Lung (tissue), 12 donors: Measurements from ENCODE around the gene IRF5. TPM values are rescaled to one million over a fixed set of nuclear protein-coding genes. Genes with fewer than 3 reads are reported as not detected.

Experiments used
- ATAC-seq: fragments of 200-7000 bp; cut with Tn5 transposase; one replicate; pipeline ENCODE4 v1.9.1; 2020; ENCODE audit warnings: moderate number of reproducible peaks; ENCODE audit not compliant: insufficient read depth, low FRiP score
- DNase-seq, 3 donors: peaks; one replicate each; pipeline ENCODE4 v3.0.0-alpha.2; 2013 to 2017
- H3K27ac ChIP-seq, 2 donors: one replicate each; pipeline ENCODE4 v1.5.1; 2013; ENCODE audit warnings: mild to moderate bottlenecking in 2 of 2, moderate library complexity in 2 of 2, control low read depth in 1 of 2, inconsistent platforms in 1 of 2, low read depth in 1 of 2, low read length in 1 of 2
- H3K27me3 ChIP-seq, 3 donors: one replicate each; pipeline ENCODE4 v1.5.1; 2013; ENCODE audit warnings: low read length in 2 of 3; ENCODE audit not compliant: control insufficient read depth in 3 of 3, insufficient read depth in 3 of 3
- H3K36me3 ChIP-seq, 4 donors: one replicate each; pipeline ENCODE4 v1.5.1; 2013; ENCODE audit warnings: low read length in 4 of 4, mild to moderate bottlenecking in 1 of 4, moderate library complexity in 1 of 4; ENCODE audit not compliant: control insufficient read depth in 4 of 4, insufficient read depth in 4 of 4
- H3K4me1 ChIP-seq, 5 donors: one replicate each; pipeline ENCODE4 v1.5.1; 2013; ENCODE audit warnings: low read length in 5 of 5, mild to moderate bottlenecking in 2 of 5, moderate library complexity in 1 of 5; ENCODE audit not compliant: control insufficient read depth in 5 of 5, insufficient read depth in 5 of 5
- H3K4me3 ChIP-seq: one replicate; pipeline ENCODE4 v1.5.1; 2013; ENCODE audit warnings: mild to moderate bottlenecking, control low read depth, moderate library complexity
- H3K9ac ChIP-seq, 2 donors: one replicate each; pipeline ENCODE4 v1.5.1; 2013; ENCODE audit warnings: low read length in 2 of 2, control low read depth in 1 of 2; ENCODE audit not compliant: insufficient read depth in 1 of 2
- H3K9me3 ChIP-seq, 4 donors: one replicate each; pipeline ENCODE4 v1.5.1; 2013; ENCODE audit warnings: low read length in 3 of 4, mild to moderate bottlenecking in 1 of 4, moderate library complexity in 1 of 4; ENCODE audit not compliant: control insufficient read depth in 4 of 4, insufficient read depth in 3 of 4
- whole genome bisulfite sequencing, 2 donors: extraction: QIAGEN DNeasy Blood & Tissue Kit; methylation state at CpG; one replicate each; pipeline ENCODE4 v1.1.7; 2013; 5-methylcytosine and 5-hydroxymethylcytosine counted together
- polyA plus RNA-seq, 2 donors: library from polyadenylated mRNA; stranded (reverse); fragments of 200-250 nt; gene quantifications; one replicate each; pipeline ENCODE4 v1.2.1, GENCODE V29; 2013
- total RNA-seq, 2 donors: library from RNA; depleted of rRNA in 1 of 2; stranded (reverse); fragments of >200 nt in 1 of 2; gene quantifications; one replicate each; pipeline ENCODE4 v1.2.1, GENCODE V29; 2014 to 2021
- TF ChIP-seq, protein P1 (sequence below): IDR thresholded peaks from 2 replicates; pipeline ENCODE4 v1.5.1; 2012; ENCODE audit warnings: mild to moderate bottlenecking; ENCODE audit errors: control extremely low read depth, extremely low read depth
- donor health status: control.
- donor health status: control.
- donor health status: Bipolar disorder and iron deficiency.
- donor health status: healthy.
- donor health status: DM: yes; HTN: yes; CAD: no.

Gene IRF5
- total and polyA plus RNA-seq, 4 donors, result 6.0 to 34.1 (median 24.2) TPM

DNA sequence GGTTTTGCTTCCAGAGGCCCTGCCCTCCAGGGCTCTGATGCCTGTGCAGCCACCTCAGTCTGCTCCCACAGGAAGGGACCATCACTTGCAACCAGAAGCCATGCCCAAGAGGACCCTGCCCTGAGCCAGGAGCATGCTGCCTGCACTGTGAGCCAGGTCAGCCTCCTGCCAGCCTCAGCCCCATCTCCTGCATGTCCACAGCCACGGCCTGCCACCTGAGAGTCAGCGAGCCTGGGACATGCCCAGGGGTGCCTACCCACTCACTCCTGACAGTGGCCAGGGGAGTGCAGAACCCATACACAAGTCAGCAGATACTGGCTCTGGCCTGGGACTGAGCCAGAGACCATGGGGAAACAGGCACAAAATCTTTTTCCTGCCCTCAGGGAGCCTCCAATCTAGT lies 20.6 kb upstream of the IRF5 start:
- peaks cover 0 to 14% (median 0%) of the 10 kb centered on the region in 4 donors for H3K9me3 ChIP-seq
- H3K4me1 ChIP-seq, result peaks cover 0 to 8% (median 0%) of the 10 kb centered on the region in 5 donors
- no peak overlapping the region for H3K4me3 ChIP-seq
- no peaks in the 10 kb centered on the region for H3K36me3 ChIP-seq
- TF ChIP-seq, protein P1, sequence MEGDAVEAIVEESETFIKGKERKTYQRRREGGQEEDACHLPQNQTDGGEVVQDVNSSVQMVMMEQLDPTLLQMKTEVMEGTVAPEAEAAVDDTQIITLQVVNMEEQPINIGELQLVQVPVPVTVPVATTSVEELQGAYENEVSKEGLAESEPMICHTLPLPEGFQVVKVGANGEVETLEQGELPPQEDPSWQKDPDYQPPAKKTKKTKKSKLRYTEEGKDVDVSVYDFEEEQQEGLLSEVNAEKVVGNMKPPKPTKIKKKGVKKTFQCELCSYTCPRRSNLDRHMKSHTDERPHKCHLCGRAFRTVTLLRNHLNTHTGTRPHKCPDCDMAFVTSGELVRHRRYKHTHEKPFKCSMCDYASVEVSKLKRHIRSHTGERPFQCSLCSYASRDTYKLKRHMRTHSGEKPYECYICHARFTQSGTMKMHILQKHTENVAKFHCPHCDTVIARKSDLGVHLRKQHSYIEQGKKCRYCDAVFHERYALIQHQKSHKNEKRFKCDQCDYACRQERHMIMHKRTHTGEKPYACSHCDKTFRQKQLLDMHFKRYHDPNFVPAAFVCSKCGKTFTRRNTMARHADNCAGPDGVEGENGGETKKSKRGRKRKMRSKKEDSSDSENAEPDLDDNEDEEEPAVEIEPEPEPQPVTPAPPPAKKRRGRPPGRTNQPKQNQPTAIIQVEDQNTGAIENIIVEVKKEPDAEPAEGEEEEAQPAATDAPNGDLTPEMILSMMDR, result no peak
- ATAC-seq (no peak), DNase-seq (no peak)
- H3K9ac ChIP-seq, result no peak overlapping the region
- peaks cover 5 to 41% (median 27%) of the 10 kb centered on the region in 3 donors for H3K27me3 ChIP-seq
- WGBS, 2 donors, result 93 to 96% methylated on average over 2 of the region's 2 CpGs
- H3K27ac ChIP-seq, result no peak overlapping the region

- DNase-seq (no peak), ATAC-seq (no peak)
- TF ChIP-seq, protein P1, result no peak
- WGBS, 2 donors, result 88 to 92% methylated on average over 8 of the region's 8 CpGs
- Histone ChIP-seq H3K27me3 (peaks cover 5 to 40% (median 27%) of the 10 kb centered on the region in 3 donors), H3K9me3 (peaks cover 0 to 14% (median 0%) of the 10 kb centered on the region in 4 donors), H3K9ac (no peak overlapping the region), H3K36me3 (no peaks in the 10 kb centered on the region), H3K27ac (no peak overlapping the region), H3K4me1 (peaks cover 0 to 8% (median 0%) of the 10 kb centered on the region in 5 donors), H3K4me3 (no peak overlapping the region)
Observed at GRCh38 chr7:128918016-128918665, 19.6 kb upstream of the IRF5 start.

- no peak overlapping the region for H3K9ac ChIP-seq
- no peaks in the 10 kb centered on the region for H3K36me3 ChIP-seq
- DNase-seq, result no peak
- H3K4me3 ChIP-seq, result no peak overlapping the region
- H3K9me3 ChIP-seq, result peaks cover 0 to 12% (median 0%) of the 10 kb centered on the region in 4 donors
- H3K27ac ChIP-seq, result no peak overlapping the region
- no peak for ATAC-seq
- TF ChIP-seq, protein P1, result no peak
- H3K27me3 ChIP-seq, result peaks cover 2 to 35% (median 25%) of the 10 kb centered on the region in 3 donors
- 85 to 90% methylated on average over 6 of the region's 6 CpGs for WGBS, 2 donors
- H3K4me1 ChIP-seq, result peaks cover 0 to 8% (median 0%) of the 10 kb centered on the region in 5 donors
Observed at GRCh38 chr7:128919241-128919640, 18.5 kb upstream of the IRF5 start.
